ENCODE data around the gene VAV2. TPM values are rescaled to one million over a fixed set of nuclear protein-coding genes. Genes with fewer than 3 reads are reported as not detected.

Gene VAV2
- total RNA-seq, 2 experiments from 2014 or later, result 11.0 to 27.8 TPM

- CTCF ChIA-PET (ENCODE audit: unreplicated experiment), result no interaction called here
- BruUV-seq (replicated peaks), result no TSS peak
- Histone ChIP-seq H3K4me2 (ENCODE audit: low read length) (no peak overlapping the region), H3K79me2 (ENCODE audit: insufficient read depth, low read depth, low read length) (no peaks in the 10 kb centered on the region), H3K9me2 (ENCODE audit: insufficient read depth, low read length) (no peaks in the 10 kb centered on the region), H4K20me1 (ENCODE audit: insufficient read depth, low read length) (no peaks in the 10 kb centered on the region), H3K4me3 (ENCODE audit: low read depth, low read length, poor library complexity, severe bottlenecking) (no peak overlapping the region), H3K9me3 (ENCODE audit: low read length) (no peaks in the 10 kb centered on the region), H3K27ac (ENCODE audit: low read depth, low read length, poor library complexity, severe bottlenecking) (no peak overlapping the region), H3K4me1 (ENCODE audit: insufficient read depth, low read length, poor library complexity, severe bottlenecking) (peaks cover 31% of the 10 kb centered on the region), H3K36me3 (ENCODE audit: insufficient read depth, low read length) (no peaks in the 10 kb centered on the region), H2AFZ (ENCODE audit: low read length) (no peak overlapping the region)
- DNase-seq (ENCODE audit: low spot score), result no peak
- TF ChIP-seq CTCF (conservative IDR thresholded peaks at IDR 0.05; ENCODE audit: low read length) (no peak), EZH2phosphoT487 (IDR thresholded peaks at IDR 0.05; ENCODE audit: borderline replicate concordance, low read depth, low read length) (no peak)
- POLR2A ChIA-PET, result no interaction called here
- intact Hi-C loops (cut with micrococcal nuclease; ENCODE audit: unreplicated experiment), result no loop called here
Measured at GRCh38 chr9:133824106-133824801, 167.9 kb downstream of the VAV2 start.

- no peak overlapping the region for H2AFZ ChIP-seq (ENCODE audit: low read length)
- intact Hi-C loops (cut with micrococcal nuclease; ENCODE audit: unreplicated experiment), result no loop called here
- no peaks in the 10 kb centered on the region for H3K36me3 ChIP-seq (ENCODE audit: insufficient read depth, low read length)
- CTCF ChIA-PET (ENCODE audit: unreplicated experiment), result no interaction called here
- H3K27ac ChIP-seq (ENCODE audit: low read depth, low read length, poor library complexity, severe bottlenecking), result no peak overlapping the region
- no peaks in the 10 kb centered on the region for H3K9me2 ChIP-seq (ENCODE audit: insufficient read depth, low read length)
- peak; percentile 8 for DNase-seq (ENCODE audit: low spot score)
- peak overlapping the region; percentile 30 for H3K4me2 ChIP-seq (ENCODE audit: low read length)
- no peaks in the 10 kb centered on the region for H4K20me1 ChIP-seq (ENCODE audit: insufficient read depth, low read length)
- peaks cover 31% of the 10 kb centered on the region for H3K4me1 ChIP-seq (ENCODE audit: insufficient read depth, low read length, poor library complexity, severe bottlenecking)
- no peaks in the 10 kb centered on the region for H3K79me2 ChIP-seq (ENCODE audit: insufficient read depth, low read depth, low read length)
- no TSS peak for BruUV-seq (replicated peaks)
- H3K9me3 ChIP-seq (ENCODE audit: low read length), result no peaks in the 10 kb centered on the region
- POLR2A ChIA-PET, result no interaction called here
- no peak overlapping the region for H3K4me3 ChIP-seq (ENCODE audit: low read depth, low read length, poor library complexity, severe bottlenecking)
- TF ChIP-seq EZH2phosphoT487 (IDR thresholded peaks at IDR 0.05; ENCODE audit: borderline replicate concordance, low read depth, low read length) (no peak), CTCF (conservative IDR thresholded peaks at IDR 0.05; ENCODE audit: low read length) (no peak)
Measured at GRCh38 chr9:133823189-133824105, 168.7 kb downstream of the VAV2 start.
